Mucosa of gallbladder (tissue), 1 donor: Measurements from ENCODE around the gene MYO18B. TPM values are rescaled to one million over a fixed set of nuclear protein-coding genes. Genes with fewer than 3 reads are reported as not detected.

Source experiments
- DNase-seq: peaks from one replicate; pipeline ENCODE4 v3.0.0-alpha.2; 2020; ENCODE audit warnings: low spot score
- total RNA-seq: library from RNA; stranded (reverse); gene quantifications from one replicate; pipeline ENCODE4 v1.2.1, GENCODE V29; 2021
- donor health status: DM: no; HTN: no; CAD: no.

Gene MYO18B
- total RNA-seq, 1 donor from 2014 or later: 0.06 TPM

GRCh38 chr22:26047920-26048319 lies 305.9 kb downstream of the MYO18B start:
- no peak for DNase-seq

GRCh38 chr22:26050079-26050478 lies 308.1 kb downstream of the MYO18B start:
- no peak for DNase-seq

- DNase-seq: no peak
These were observed 311.8 kb downstream of the MYO18B start for GRCh38 chr22:26053737-26054316.

- DNase-seq: no peak
These were observed 313.0 kb downstream of the MYO18B start for GRCh38 chr22:26054841-26055605.

GRCh38 chr22:26055693-26056092 lies 313.7 kb downstream of the MYO18B start:
- no peak for DNase-seq

- DNase-seq: no peak
These were observed 314.6 kb downstream of the MYO18B start for GRCh38 chr22:26056455-26057200.

- DNase-seq: no peak
These were observed 315.7 kb downstream of the MYO18B start for GRCh38 chr22:26057731-26058130.

GRCh38 chr22:26064048-26064447 lies 322.1 kb downstream of the MYO18B start:
- no peak for DNase-seq

GRCh38 chr22:26065847-26066246 lies 323.9 kb downstream of the MYO18B start:
- no peak for DNase-seq

- no peak for DNase-seq
These were observed 324.5 kb downstream of the MYO18B start for GRCh38 chr22:26066534-26066933.

GRCh38 chr22:26068571-26068970 lies 326.6 kb downstream of the MYO18B start:
- DNase-seq: no peak

GRCh38 chr22:26072621-26073020 lies 330.6 kb downstream of the MYO18B start:
- DNase-seq: no peak

- no peak for DNase-seq
These were observed 333.3 kb downstream of the MYO18B start for GRCh38 chr22:26075251-26075650.

GRCh38 chr22:26079009-26079408 lies 337.0 kb downstream of the MYO18B start:
- no peak for DNase-seq

Other genes with a start within 250 kb of the MYO18B start
- 7.3 TPM for gene GRK3, start 177.5 kb upstream of the MYO18B start, total RNA-seq